ENCODE data around the gene FAM117B.

FAM117B gene

GRCh38 chr2:202624133-202624532 is 10.6 kb upstream of the FAM117B start:
- DNase-seq = no peak
- no peak for ATAC-seq (replicated peaks)
- peaks cover 0 to 7% of the 10 kb centered on the region in 2 donors for H3K4me1 Mint-ChIP-seq
- no peak overlapping the region for H3K4me3 Mint-ChIP-seq
- H3K9me3 Mint-ChIP-seq = no peaks in the 10 kb centered on the region
- no peak overlapping the region for H3K27ac Mint-ChIP-seq
- H3K36me3 Mint-ChIP-seq = no peaks in the 10 kb centered on the region
- H3K27me3 Mint-ChIP-seq = no peaks in the 10 kb centered on the region

- no peaks in the 10 kb centered on the region for H3K9me3 Mint-ChIP-seq
- DNase-seq (no peak), ATAC-seq (replicated peaks) (no peak)
- no peaks in the 10 kb centered on the region for H3K27me3 Mint-ChIP-seq
- H3K27ac Mint-ChIP-seq = no peak overlapping the region
- H3K4me1 Mint-ChIP-seq = peaks cover 0 to 7% of the 10 kb centered on the region in 2 donors
- no peaks in the 10 kb centered on the region for H3K36me3 Mint-ChIP-seq
- no peak overlapping the region for H3K4me3 Mint-ChIP-seq
These were observed 7.7 kb upstream of the FAM117B start for GRCh38 chr2:202627042-202627441.

GRCh38 chr2:202628646-202629198 is 6.0 kb upstream of the FAM117B start:
- Mint-ChIP-seq H3K27ac (no peak overlapping the region), H3K27me3 (no peaks in the 10 kb centered on the region), H3K9me3 (no peaks in the 10 kb centered on the region), H3K36me3 (no peaks in the 10 kb centered on the region), H3K4me3 (no peak overlapping the region), H3K4me1 (peaks cover 8 to 9% of the 10 kb centered on the region in 2 donors)
- ATAC-seq (replicated peaks) (no peak), DNase-seq (no peak)

GRCh38 chr2:202632682-202633290 is 2.0 kb upstream of the FAM117B start:
- no peak for DNase-seq
- H3K27ac Mint-ChIP-seq = peak overlapping the region; percentile 49
- no peak for ATAC-seq (replicated peaks)
- no peaks in the 10 kb centered on the region for H3K27me3 Mint-ChIP-seq
- peaks cover 18 to 33% of the 10 kb centered on the region in 2 donors for H3K4me1 Mint-ChIP-seq
- H3K9me3 Mint-ChIP-seq = no peaks in the 10 kb centered on the region
- peaks cover 3 to 5% of the 10 kb centered on the region in 2 donors for H3K36me3 Mint-ChIP-seq
- H3K4me3 Mint-ChIP-seq = peak overlapping the region in 1 of 2 donors; percentile 22

GRCh38 chr2:202633470-202633869 is 1.3 kb upstream of the FAM117B start:
- Mint-ChIP-seq H3K27ac (peak overlapping the region; percentile 99), H3K27me3 (no peaks in the 10 kb centered on the region), H3K36me3 (peaks cover 3 to 5% of the 10 kb centered on the region in 2 donors), H3K9me3 (no peaks in the 10 kb centered on the region), H3K4me1 (peaks cover 23 to 40% of the 10 kb centered on the region in 2 donors), H3K4me3 (peak overlapping the region in 1 of 2 donors; percentile 98)
- no peak for ATAC-seq (replicated peaks)
- DNase-seq = no peak

GRCh38 chr2:202635428-202636212 is 851 bp downstream of the FAM117B start:
- Mint-ChIP-seq H3K27me3 (no peaks in the 10 kb centered on the region), H3K9me3 (no peaks in the 10 kb centered on the region), H3K27ac (peak overlapping the region; percentile 99), H3K4me1 (peaks cover 31 to 57% of the 10 kb centered on the region in 2 donors), H3K36me3 (peaks cover 3 to 5% of the 10 kb centered on the region in 2 donors), H3K4me3 (peak overlapping the region; percentile 98 to 100)
- DNase-seq (peak; percentile 76), ATAC-seq (replicated peaks) (peak; percentile 67 to 70)

GRCh38 chr2:202636213-202636513 is 1.4 kb downstream of the FAM117B start:
- H3K4me3 Mint-ChIP-seq = peak overlapping the region; percentile 86 to 100
- peak overlapping the region; percentile 95 for H3K27ac Mint-ChIP-seq
- H3K4me1 Mint-ChIP-seq = peaks cover 34 to 62% of the 10 kb centered on the region in 2 donors
- no peaks in the 10 kb centered on the region for H3K27me3 Mint-ChIP-seq
- ATAC-seq (replicated peaks) (peak in 1 of 2 donors; percentile 17), DNase-seq (no peak)
- no peaks in the 10 kb centered on the region for H3K9me3 Mint-ChIP-seq
- peaks cover 3 to 5% of the 10 kb centered on the region in 2 donors for H3K36me3 Mint-ChIP-seq

- Mint-ChIP-seq H3K4me3 (no peak overlapping the region), H3K4me1 (peaks cover 32 to 57% of the 10 kb centered on the region in 2 donors), H3K36me3 (peaks cover 3 to 5% of the 10 kb centered on the region in 2 donors), H3K27ac (peak overlapping the region; percentile 39), H3K27me3 (no peaks in the 10 kb centered on the region), H3K9me3 (no peaks in the 10 kb centered on the region)
- ATAC-seq (replicated peaks) (no peak), DNase-seq (no peak)
These were observed 4.0 kb downstream of the FAM117B start for GRCh38 chr2:202638721-202639120.

- no peak for ATAC-seq (replicated peaks)
- H3K9me3 Mint-ChIP-seq = no peaks in the 10 kb centered on the region
- no peak overlapping the region for H3K4me3 Mint-ChIP-seq
- no peak for DNase-seq
- H3K4me1 Mint-ChIP-seq = peaks cover 29 to 53% of the 10 kb centered on the region in 2 donors
- H3K36me3 Mint-ChIP-seq = peaks cover 3 to 5% of the 10 kb centered on the region in 2 donors
- no peaks in the 10 kb centered on the region for H3K27me3 Mint-ChIP-seq
- peak overlapping the region; percentile 39 for H3K27ac Mint-ChIP-seq
These were observed 4.5 kb downstream of the FAM117B start for GRCh38 chr2:202639231-202639630.

- Mint-ChIP-seq H3K4me1 (peaks cover 28 to 50% of the 10 kb centered on the region in 2 donors), H3K27me3 (no peaks in the 10 kb centered on the region), H3K4me3 (no peak overlapping the region), H3K27ac (no peak overlapping the region), H3K9me3 (no peaks in the 10 kb centered on the region), H3K36me3 (no peaks in the 10 kb centered on the region)
- ATAC-seq (replicated peaks) (peak; percentile 44 to 52), DNase-seq (no peak)
These were observed 7.8 kb downstream of the FAM117B start for GRCh38 chr2:202642567-202642966.

GRCh38 chr2:202643012-202643858 is 8.5 kb downstream of the FAM117B start:
- peak overlapping the region; percentile 73 to 81 for H3K4me3 Mint-ChIP-seq
- no peaks in the 10 kb centered on the region for H3K9me3 Mint-ChIP-seq
- peak overlapping the region; percentile 97 for H3K27ac Mint-ChIP-seq
- no peaks in the 10 kb centered on the region for H3K27me3 Mint-ChIP-seq
- peaks cover 30 to 50% of the 10 kb centered on the region in 2 donors for H3K4me1 Mint-ChIP-seq
- no peaks in the 10 kb centered on the region for H3K36me3 Mint-ChIP-seq
- DNase-seq (no peak), ATAC-seq (replicated peaks) (peak; percentile 70 to 75)

- no peaks in the 10 kb centered on the region for H3K9me3 Mint-ChIP-seq
- no peaks in the 10 kb centered on the region for H3K36me3 Mint-ChIP-seq
- no peak overlapping the region for H3K27ac Mint-ChIP-seq
- no peaks in the 10 kb centered on the region for H3K27me3 Mint-ChIP-seq
- peaks cover 40 to 87% of the 10 kb centered on the region in 2 donors for H3K4me1 Mint-ChIP-seq
- ATAC-seq (replicated peaks) = no peak
- DNase-seq = no peak
- no peak overlapping the region for H3K4me3 Mint-ChIP-seq
These were observed 17.4 kb downstream of the FAM117B start for GRCh38 chr2:202652119-202652518.

GRCh38 chr2:202653890-202654289 is 19.1 kb downstream of the FAM117B start:
- Mint-ChIP-seq H3K4me3 (no peak overlapping the region), H3K27ac (peak overlapping the region; percentile 34), H3K9me3 (no peaks in the 10 kb centered on the region), H3K36me3 (no peaks in the 10 kb centered on the region), H3K4me1 (peaks cover 38 to 88% of the 10 kb centered on the region in 2 donors), H3K27me3 (no peaks in the 10 kb centered on the region)
- ATAC-seq (replicated peaks) (no peak), DNase-seq (no peak)

- Mint-ChIP-seq H3K27ac (no peak overlapping the region), H3K4me1 (peaks cover 38 to 83% of the 10 kb centered on the region in 2 donors), H3K36me3 (peaks cover 0 to 4% of the 10 kb centered on the region in 2 donors), H3K27me3 (no peaks in the 10 kb centered on the region), H3K9me3 (no peaks in the 10 kb centered on the region), H3K4me3 (no peak overlapping the region)
- no peak for DNase-seq
- ATAC-seq (replicated peaks) = no peak
These were observed 23.1 kb downstream of the FAM117B start for GRCh38 chr2:202657876-202658275.
